HG03045 (cell line): ENCODE data around the gene RGS3.

ENCODE experiments used
- ATAC-seq: cut with Tn5 transposase; IDR thresholded peaks from one replicate; pipeline ENCODE4 v1.9.1; 2021; ENCODE audit warnings: mild to moderate bottlenecking, moderate library complexity; ENCODE audit not compliant: unreplicated experiment

The RGS3 gene

DNA sequence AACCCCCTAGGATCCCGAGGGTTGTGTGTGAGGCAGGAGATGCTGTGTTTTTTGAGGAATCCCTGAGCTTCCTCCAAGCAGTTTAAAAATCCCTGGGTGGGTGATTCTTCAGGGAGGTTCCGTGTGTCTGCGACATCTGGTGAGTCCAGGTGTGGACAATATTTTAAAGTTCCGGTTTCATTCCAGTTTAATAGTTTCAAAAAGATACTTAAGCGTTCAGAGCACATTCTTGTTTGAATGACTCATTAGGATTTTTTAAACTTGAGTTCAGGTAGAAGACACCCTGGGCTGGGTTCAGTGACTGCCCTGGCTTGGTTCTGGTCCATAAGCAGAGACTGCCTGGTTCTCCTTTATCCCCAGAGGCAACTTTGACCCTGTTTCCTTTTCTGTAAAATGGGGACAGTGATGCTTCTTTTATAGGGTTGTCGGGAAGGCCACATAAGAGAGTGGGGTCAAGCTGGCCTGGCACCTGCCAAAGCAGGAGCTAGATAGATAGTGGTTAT is 119.2 kb downstream of the RGS3 start:
- no peak for ATAC-seq

DNA sequence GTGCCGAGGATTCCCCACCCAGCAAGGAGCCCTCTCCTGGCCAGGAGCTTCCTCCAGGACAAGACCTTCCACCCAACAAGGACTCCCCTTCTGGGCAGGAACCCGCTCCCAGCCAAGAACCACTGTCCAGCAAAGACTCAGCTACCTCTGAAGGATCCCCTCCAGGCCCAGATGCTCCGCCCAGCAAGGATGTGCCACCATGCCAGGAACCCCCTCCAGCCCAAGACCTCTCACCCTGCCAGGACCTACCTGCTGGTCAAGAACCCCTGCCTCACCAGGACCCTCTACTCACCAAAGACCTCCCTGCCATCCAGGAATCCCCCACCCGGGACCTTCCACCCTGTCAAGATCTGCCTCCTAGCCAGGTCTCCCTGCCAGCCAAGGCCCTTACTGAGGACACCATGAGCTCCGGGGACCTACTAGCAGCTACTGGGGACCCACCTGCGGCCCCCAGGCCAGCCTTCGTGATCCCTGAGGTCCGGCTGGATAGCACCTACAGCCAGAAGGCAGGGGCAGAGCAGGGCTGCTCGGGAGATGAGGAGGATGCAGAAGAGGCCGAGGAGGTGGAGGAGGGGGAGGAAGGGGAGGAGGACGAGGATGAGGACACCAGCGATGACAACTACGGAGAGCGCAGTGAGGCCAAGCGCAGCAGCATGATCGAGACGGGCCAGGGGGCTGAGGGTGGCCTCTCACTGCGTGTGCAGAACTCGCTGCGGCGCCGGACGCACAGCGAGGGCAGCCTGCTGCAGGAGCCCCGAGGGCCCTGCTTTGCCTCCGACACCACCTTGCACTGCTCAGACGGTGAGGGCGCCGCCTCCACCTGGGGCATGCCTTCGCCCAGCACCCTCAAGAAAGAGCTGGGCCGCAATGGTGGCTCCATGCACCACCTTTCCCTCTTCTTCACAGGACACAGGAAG is 120.2 kb downstream of the RGS3 start:
- no peak for ATAC-seq

DNA sequence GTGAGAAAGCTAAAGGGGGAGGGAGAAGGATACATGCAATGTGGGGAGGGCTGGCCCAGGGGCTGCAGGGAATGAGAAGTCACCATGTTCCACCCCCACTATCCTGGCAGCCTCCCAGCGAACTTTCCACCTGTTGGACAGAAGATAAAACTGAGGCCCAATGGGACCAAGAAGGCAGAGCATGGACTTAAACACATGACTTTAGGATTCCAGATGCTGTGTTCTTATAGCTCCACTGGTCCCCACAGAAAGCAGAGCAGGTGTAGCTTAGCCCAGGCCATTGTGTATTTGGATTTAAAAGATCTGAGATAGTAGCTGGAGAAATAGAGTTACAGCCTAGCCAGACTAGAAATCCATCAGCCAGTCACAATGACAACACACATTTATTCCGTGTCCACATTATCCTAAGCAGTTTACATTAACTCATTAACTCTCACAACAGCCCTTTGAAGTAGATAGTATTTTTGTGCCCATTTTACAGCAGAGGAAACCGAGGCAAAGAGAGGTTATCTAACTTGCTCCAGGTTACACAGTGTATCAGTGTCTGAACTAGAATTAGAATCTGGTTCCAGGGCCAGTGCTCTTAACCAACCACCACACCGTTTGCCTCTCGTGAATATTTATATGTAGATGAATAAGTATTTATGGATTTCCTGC is 121.0 kb downstream of the RGS3 start:
- ATAC-seq: no peak

DNA sequence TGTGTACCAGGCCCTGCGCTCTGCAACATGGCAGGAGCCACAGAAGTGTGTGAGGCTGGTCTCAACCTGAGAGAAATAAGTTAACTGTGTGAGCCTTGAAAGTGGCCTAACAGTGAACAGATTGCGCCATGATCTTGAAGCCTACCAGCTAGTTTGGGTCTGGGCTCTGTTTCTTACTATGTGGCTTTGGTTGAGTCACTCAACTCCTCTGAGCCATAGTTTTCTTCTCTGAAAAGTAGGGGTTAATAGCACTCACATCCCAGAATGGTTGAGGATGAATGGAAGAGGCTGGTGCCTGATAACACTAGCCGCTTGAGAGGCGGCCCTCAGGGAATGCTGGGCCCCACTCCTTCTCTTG is 121.5 kb downstream of the RGS3 start:
- no peak for ATAC-seq

DNA sequence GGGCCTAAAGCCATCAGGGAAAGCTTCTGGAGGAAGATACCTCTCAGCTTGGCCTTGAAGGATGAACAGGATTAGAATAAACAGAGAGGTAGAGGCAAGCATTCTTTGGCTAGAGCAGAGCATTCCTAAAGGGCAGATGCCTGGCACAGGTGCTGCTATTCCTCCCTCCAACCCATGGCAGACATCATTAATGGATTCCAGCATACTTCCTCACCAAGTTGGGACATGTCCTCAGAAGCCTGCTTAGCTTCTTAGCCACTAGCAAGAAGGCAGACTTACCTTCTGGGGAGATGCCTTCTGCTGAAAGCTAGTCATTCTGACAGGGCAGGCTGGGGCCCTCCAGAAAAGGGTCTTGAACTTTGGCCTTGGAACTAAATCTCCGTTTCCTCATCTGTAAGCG is 122.0 kb downstream of the RGS3 start:
- no peak for ATAC-seq

DNA sequence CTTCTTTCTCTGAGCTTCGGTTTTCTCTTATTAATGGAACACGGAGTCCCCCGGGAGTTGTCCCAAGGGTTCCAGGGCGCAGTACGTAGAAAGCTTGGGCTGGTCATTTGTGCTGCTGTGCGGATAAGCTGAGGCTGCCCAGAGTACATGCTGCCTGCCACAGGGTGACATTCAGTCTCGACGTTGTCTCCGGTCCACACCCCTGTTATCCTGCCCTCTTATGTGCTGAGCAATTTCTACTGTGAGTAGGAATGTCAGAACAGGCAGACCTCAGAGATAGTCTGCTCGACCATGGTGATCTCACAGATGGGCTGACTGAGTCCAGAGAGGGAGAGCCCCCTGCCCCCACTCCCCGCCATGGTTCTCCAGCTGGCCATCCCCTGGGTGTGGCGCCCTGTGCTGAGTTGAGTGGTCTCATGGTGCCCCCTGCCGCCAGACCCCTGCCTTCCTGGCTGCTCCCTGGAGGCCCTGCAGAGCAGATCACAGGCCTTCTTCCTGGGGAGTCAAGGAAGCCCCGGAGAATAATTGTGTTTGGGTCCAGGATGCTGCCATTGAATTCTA is 124.0 kb downstream of the RGS3 start:
- ATAC-seq: no peak

DNA sequence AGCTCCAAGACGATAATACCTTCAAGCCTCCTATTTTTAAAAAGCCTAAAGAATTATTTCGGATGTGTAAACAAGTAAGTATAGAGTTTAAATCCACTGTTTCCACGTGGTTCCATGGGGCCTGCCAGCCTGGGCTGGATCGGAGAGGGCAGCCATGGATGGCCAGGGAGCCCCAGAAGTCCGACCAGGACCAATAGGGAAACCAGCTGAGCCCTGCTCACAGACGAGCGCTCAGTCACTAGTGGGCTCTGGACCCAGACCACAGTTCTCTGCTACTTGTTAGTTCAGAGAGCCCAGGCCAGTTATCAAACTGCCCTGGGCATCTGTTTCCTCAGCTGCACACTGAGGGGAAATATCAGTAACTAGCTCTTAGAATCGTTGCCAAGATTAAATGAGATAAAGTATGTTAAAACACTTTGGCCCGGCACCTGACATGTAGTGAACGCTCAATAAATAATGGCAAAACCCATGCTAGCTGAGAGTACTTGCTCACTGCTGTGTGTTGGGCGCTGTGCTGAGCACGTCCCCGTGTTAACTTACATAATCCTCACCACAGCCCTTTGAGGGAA is 124.8 kb downstream of the RGS3 start:
- ATAC-seq: no peak

DNA sequence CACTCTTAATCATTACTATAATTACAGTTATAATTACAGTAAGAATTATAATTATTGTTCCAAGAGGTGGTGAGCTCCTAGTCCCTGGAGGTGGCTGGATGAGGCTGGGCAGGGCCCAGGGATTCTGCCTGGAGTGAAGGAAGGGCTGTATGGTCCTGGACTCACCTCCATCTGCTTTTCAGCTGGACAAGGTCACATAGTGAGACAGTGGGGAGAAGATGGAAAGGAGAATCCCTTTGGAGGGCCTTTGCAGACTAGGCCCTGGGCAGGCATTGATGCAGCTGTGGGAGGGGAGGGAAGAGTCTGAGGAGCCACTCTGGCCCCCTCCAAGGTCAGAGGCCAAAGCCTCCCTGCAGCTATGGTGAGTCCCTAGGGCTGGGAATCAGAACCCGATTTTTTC is 125.4 kb downstream of the RGS3 start:
- ATAC-seq: no peak

DNA sequence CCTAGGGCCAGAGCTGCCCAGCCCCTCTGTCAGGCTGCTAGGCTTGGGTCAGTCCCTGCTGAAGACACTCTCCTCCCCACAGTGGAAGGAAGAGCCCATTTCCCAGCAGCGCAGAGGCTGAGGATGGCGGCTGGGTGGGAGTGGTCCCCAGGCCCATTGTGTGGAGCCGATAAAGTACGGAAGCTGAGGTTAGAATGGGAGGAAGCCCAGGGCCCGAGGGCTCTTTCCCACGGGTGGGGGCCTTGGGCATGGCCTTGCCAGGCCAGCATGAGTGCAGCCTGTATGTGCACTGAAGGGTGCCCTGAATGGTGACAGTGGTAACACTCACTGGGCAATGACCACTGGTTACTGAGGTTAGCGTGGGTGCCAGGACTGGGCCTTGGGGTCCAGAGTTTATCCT is 125.9 kb downstream of the RGS3 start:
- no peak for ATAC-seq

DNA sequence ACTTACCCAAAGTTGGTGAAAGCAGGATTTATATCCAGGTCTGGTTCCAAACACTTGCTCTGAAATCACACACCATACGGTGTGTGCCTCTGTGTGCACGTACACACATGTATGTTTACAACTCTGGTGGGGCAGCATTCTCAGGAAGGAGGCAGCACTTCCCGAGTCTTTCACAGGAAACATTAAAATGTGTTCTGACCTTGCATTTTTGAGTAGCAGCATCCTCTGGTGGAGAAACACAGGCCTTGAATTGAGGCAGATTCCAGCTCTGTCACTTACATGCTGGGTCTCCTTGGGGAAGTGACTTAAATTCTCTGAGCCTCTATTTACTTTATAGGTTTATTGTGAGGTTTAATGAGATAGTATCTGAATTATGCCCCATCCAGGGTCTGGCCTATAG is 126.4 kb downstream of the RGS3 start:
- no peak for ATAC-seq

DNA sequence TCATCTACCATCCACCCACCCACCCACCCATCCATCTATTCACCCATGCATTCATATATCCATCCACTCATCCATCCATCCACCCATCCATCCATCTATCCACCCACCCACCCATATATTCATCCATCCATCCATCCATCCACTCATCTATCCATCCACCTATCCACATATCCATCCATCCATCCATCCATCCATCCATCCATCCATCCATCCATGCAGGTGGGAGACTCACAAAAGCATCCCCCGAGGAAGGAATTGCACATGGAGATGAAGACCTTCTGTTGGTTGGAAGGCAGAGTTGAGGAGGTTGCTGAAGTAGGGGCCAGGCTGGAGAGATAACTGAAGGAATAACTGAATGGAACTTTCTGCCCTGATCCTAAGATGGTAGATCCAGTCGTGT is 126.9 kb downstream of the RGS3 start:
- ATAC-seq: no peak

DNA sequence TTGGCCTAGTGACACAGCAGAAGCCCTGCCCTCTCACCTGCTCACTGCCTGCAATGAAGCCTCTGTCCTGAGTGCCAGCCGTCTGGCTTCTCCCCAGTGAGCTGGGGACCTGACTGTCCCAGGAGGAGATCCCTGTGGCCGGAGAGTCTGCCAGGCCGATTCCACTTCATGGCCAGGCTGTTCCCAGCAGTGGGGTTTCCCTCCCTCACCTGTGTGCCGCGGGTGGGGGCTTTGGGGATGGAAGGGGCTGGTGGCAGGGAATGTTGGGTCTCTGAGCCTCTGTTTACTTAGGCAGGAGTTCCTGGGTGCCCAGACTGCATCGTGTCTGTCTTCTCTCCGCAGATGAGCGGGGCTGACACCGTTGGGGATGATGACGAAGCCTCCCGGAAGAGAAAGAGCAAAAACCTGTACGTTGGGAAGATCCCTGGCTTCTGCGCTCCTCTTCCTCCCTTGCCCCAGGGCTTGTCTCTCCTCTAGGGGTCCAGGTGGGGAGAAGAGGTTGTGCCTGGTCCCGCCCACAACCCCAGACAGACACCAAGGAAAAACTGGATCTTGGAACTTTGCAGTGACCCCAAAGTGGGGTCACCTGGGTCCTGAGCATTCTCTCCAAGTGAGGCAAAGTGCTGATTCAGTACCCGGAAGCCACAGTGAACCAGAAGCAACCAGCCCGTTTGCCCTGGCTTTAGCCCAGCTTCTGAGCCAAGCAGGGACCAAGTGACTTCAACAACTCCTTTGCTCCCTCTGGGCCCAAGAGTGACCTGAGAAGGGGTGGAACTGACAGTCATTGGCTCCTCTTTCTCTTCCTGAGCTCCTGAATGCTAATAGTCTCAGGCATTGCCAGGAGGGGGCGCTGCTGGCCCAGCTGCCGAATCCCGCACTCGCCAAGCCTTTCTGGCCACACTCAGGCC is 127.7 kb downstream of the RGS3 start:
- no peak for ATAC-seq

DNA sequence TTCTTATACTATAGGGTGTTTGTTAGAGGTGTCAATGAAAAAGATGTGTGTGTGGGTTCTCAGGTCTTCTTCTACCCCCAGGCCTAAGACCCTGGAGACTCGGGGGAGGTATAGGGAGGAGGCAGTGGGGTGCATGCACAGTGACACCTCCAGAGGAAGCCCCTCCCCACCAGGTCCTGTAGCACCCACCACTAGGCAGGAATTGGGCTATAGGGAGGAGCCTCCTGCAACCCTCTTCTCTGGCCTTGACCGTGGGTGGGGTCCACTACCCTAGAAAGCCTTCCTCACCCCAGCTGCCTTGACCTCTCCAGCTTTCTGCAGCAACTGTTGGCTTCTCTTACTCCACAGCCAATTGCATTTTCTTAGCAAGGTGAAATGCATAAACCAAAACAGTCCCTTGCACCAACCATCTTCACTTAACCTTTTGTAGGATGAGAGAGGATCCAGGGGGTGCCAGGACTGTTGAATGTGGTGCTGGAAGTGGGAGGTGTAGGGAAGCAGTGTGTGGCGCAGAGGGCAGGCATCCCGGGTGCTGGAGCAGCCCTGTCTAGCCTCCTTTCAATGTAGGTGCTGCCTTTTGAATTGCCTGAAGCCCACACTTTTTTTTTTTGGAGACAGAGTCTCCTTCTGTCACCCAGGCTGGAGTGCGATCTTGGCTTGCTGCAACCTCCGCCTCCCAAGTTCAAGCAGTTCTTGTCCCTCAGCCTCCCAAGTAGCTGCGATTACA is 128.5 kb downstream of the RGS3 start:
- ATAC-seq: no peak

DNA sequence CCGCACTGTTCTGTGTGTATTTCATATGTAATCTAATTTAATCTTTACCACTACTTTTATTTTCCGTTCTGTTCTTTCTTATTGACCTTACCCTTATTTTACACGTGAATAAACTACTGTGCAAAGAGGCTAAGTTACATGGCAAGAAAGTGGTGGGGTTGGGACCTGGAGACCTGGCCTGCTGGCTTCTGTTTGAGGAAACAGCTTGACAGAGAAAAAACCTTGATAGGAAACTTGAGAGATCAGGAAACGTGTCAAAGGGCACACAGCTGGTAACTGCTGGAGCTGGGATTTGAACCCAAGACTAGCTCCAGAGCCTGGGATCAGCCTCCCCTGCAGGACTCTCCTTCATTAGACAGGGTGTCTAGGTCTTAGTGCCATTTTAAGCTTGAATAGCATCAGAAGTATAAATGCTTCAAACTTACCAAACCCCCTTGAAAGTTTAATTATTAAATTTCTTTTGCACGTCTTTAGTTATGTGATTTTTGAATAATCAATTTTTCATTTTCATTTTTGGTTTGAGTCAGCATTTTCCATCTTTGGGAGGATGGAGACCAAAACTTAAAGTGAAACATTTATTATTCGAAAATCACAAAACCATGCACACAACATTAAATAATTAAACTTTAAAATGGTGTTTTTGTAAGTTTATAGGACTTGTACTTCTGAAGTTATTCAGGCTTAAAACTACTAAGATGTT is 129.5 kb downstream of the RGS3 start:
- no peak for ATAC-seq

DNA sequence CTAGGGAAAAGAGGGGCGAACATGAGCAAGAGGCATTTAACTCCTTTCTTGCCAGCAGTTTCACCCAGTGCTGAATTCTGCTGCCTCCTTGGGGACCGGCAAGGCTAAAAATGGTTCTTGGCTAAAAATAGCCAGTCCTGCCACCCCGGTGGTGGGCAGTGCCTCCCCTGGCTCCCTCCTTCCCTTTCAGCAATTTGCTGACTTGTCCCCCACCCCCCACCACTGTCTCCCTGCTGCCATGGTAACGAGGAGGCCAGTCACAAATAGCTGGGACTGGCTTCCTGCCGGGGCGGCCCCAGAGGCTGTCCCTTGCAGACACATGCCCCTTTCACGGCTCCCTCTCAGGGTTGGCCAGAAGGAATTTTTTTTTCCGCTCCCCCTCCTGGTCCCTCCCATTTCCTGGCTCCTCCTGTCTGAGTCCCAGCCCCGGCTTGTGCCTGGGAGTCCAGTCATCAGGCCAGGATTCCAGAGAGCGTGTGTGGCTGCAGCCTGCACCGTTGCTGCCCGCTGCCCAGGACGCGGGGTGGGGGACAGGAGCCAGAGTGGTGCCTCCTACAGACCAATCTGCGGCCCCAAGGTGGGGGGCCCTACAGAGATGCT is 130.3 kb downstream of the RGS3 start:
- ATAC-seq: peak; percentile 51

DNA sequence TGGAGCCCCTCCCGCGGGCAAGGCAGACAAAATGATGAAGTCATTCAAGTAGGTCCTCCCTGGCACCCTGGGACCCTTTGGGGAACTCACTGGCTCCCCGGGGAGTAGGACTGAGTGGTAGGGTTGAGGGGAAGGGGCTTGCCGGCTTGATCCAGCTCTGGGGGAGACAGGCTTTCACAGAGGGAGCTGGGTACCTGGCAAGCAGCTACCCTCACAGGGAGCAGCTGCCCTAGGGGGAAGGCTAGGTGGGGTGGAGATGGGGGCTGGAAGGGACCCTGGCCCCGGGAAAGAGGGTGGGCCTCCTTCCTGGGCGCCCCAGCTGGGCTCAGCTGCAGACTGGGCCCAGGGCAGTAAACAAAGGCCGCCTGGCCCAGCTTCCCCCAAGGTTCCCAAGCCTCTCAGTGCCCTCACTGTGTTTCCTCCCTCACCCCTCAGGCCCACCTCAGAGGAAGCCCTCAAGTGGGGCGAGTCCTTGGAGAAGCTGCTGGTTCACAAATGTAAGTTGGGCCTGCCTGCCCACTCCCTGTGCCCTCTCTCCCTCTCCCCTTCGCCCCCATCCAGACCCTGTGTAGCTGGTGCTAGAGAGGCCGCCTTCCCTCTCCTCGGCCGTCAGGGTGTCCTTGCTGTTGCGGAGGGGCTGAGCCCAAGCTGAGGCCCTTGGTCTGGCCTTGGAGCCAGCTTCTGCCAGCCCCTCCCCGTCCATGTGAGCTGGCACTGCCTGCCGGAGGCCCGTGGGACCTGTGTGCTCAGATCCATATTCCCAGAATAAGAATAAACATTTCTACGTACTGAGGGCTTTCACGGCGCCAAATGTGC is 131.2 kb downstream of the RGS3 start:
- ATAC-seq: no peak

DNA sequence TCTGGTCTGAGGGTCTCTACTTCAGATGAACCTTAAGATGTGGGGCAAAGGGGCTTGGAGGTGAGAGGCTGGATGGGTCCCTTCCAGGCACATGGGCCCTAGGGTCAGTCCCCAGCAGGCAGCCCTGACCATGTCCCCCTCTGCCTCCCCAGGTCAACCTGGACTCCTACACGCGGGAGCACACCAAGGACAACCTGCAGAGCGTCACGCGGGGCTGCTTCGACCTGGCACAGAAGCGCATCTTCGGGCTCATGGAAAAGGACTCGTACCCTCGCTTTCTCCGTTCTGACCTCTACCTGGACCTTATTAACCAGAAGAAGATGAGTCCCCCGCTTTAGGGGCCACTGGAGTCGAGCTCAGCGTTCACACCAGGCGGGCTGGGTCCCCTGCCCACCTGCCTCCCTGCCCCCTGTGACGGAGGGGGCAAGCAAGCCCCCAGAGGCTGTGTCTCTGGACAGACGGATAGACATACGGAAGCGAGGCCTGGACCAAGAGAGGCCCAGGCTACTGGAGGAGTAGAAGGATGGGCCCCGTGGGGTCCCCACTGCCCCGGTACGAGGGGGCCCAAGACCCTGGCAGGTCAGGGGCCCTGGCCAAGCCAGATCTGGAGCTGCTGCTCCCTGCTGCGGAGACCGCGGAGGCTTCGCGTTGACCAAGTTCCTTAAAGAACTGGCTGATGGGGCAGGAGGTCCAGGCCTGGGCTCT is 133.2 kb downstream of the RGS3 start:
- ATAC-seq: no peak
